Mesodermal cell (in vitro differentiated cells): ENCODE data around the gene CRB1.

Experiments
- H3K27ac ChIP-seq: 2 replicates; pipeline ENCODE4 v1.7.0; 2013; ENCODE audit warnings: mild to moderate bottlenecking, low read depth, low read length, moderate library complexity; ENCODE audit not compliant: severe bottlenecking
- H3K36me3 ChIP-seq: 2 replicates; pipeline ENCODE4 v1.7.1; 2013; ENCODE audit warnings: mild to moderate bottlenecking, low read length, moderate library complexity; ENCODE audit not compliant: control insufficient read depth, insufficient read depth
- H3K4me1 ChIP-seq: one replicate; pipeline ENCODE4 v1.7.1; 2013; ENCODE audit warnings: mild to moderate bottlenecking, low read length; ENCODE audit not compliant: insufficient read depth, control insufficient read depth, poor library complexity, severe bottlenecking
- H3K4me3 ChIP-seq: 2 replicates; pipeline ENCODE4 v1.7.0; 2013; ENCODE audit warnings: low read length, control low read depth, mild to moderate bottlenecking; ENCODE audit not compliant: insufficient read depth, poor library complexity, severe bottlenecking; ENCODE audit errors: extremely low read depth
- H3K9me3 ChIP-seq: 2 replicates; pipeline ENCODE4 v1.7.1; 2013; ENCODE audit warnings: mild to moderate bottlenecking, low read length, moderate library complexity; ENCODE audit not compliant: control insufficient read depth
- WGBS, 2 experiments: methylation state at CpG; one replicate each; pipeline ENCODE4 v1.1.5; 2013; ENCODE audit warnings: missing lambda C conversion rate in 2 of 2; ENCODE audit not compliant: insufficient coverage in 2 of 2; 5-methylcytosine and 5-hydroxymethylcytosine counted together

The CRB1 gene

DNA sequence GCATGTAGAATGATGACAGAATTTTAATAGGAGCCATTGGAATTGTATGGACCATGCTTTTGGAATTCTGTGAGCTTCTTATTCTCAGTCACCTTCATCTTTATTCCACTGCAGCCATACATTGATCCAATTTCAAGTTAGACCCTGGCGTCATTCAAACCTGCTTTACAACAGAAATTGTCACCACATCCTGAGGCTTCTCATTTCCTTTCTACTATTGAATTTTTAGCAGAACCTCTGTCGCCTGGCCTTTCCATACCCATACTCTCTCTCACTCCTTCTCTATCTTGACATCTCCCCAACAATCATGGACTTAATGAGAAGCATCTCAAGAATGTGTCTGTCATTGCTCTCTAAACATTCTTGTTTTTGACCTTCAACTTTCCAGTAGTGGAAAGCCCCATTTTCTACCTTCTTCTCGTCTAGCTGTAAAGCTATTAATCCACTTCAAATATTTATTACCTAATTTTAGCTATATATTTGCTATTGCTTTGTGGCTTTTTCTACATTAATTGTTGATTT, 74.1 kb downstream of the CRB1 start:
- Histone ChIP-seq H3K9me3 (no peaks in the 10 kb centered on the region), H3K27ac (no peak overlapping the region), H3K4me1 (no peaks in the 10 kb centered on the region), H3K4me3 (no peak overlapping the region), H3K36me3 (no peaks in the 10 kb centered on the region)
- 88 to 90% methylated on average over 2 of the region's 3 CpGs for WGBS, 2 experiments

- Histone ChIP-seq H3K4me3 (no peak overlapping the region), H3K36me3 (no peaks in the 10 kb centered on the region), H3K27ac (no peak overlapping the region), H3K4me1 (no peaks in the 10 kb centered on the region), H3K9me3 (no peaks in the 10 kb centered on the region)
- WGBS, 2 experiments = no CpG with 5 or more reads among the region's 2 CpGs
Measured at GRCh38 chr1:197342669-197343068, 74.6 kb downstream of the CRB1 start.

GRCh38 chr1:197343663-197344273, 75.7 kb downstream of the CRB1 start:
- H3K36me3 ChIP-seq = no peaks in the 10 kb centered on the region
- no peaks in the 10 kb centered on the region for H3K4me1 ChIP-seq
- no peak overlapping the region for H3K4me3 ChIP-seq
- H3K9me3 ChIP-seq = no peaks in the 10 kb centered on the region
- H3K27ac ChIP-seq = no peak overlapping the region
- no CpG with 5 or more reads among the region's 4 CpGs for WGBS, 2 experiments

GRCh38 chr1:197351821-197352440, 83.9 kb downstream of the CRB1 start:
- Histone ChIP-seq H3K4me1 (no peaks in the 10 kb centered on the region), H3K36me3 (no peaks in the 10 kb centered on the region), H3K27ac (no peak overlapping the region), H3K4me3 (no peak overlapping the region), H3K9me3 (no peaks in the 10 kb centered on the region)
- 75% methylated on average over 1 of the region's 2 CpGs; no CpG with 5 or more reads in 1 of the 2 experiments for WGBS, 2 experiments

GRCh38 chr1:197355248-197355995, 87.4 kb downstream of the CRB1 start:
- Histone ChIP-seq H3K9me3 (no peaks in the 10 kb centered on the region), H3K4me3 (no peak overlapping the region), H3K36me3 (no peaks in the 10 kb centered on the region), H3K27ac (no peak overlapping the region), H3K4me1 (no peaks in the 10 kb centered on the region)
- WGBS, 2 experiments = 90 to 93% methylated on average over 20 to 34 of the region's 39 CpGs

GRCh38 chr1:197356723-197357533, 88.9 kb downstream of the CRB1 start:
- WGBS, 2 experiments = 71 to 100% methylated on average over 1 to 3 of the region's 5 CpGs
- Histone ChIP-seq H3K27ac (no peak overlapping the region), H3K4me1 (no peaks in the 10 kb centered on the region), H3K4me3 (no peak overlapping the region), H3K9me3 (no peaks in the 10 kb centered on the region), H3K36me3 (no peaks in the 10 kb centered on the region)

DNA sequence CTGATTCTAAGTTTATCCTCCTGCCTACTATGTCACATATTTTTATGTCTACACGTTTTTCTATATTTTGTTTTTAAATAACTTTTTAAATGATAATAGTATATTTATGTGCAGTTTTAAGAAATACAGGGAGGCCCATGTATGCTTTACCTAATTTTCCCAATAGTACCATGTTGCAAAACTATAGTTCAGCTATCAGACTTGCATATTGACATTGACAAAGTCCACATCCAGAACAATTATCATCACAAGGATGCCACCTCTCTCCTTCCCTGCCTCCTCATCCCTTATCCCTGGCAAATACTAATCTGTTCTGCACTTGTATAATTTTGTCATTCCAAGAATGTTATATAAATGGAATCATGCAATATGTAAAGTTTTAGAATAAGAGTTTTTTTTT, 90.9 kb downstream of the CRB1 start:
- H3K9me3 ChIP-seq = no peaks in the 10 kb centered on the region
- H3K4me3 ChIP-seq = no peak overlapping the region
- H3K36me3 ChIP-seq = no peaks in the 10 kb centered on the region
- H3K27ac ChIP-seq = no peak overlapping the region
- no peaks in the 10 kb centered on the region for H3K4me1 ChIP-seq
- WGBS, 2 experiments = no CpG with 5 or more reads among the region's 1 CpG

- H3K4me1 ChIP-seq = no peaks in the 10 kb centered on the region
- H3K27ac ChIP-seq = no peak overlapping the region
- H3K4me3 ChIP-seq = no peak overlapping the region
- WGBS, 2 experiments = 85 to 100% methylated on average over 3 to 5 of the region's 5 CpGs
- H3K36me3 ChIP-seq = no peaks in the 10 kb centered on the region
- no peaks in the 10 kb centered on the region for H3K9me3 ChIP-seq
Measured at GRCh38 chr1:197360068-197360467, 92.0 kb downstream of the CRB1 start.

DNA sequence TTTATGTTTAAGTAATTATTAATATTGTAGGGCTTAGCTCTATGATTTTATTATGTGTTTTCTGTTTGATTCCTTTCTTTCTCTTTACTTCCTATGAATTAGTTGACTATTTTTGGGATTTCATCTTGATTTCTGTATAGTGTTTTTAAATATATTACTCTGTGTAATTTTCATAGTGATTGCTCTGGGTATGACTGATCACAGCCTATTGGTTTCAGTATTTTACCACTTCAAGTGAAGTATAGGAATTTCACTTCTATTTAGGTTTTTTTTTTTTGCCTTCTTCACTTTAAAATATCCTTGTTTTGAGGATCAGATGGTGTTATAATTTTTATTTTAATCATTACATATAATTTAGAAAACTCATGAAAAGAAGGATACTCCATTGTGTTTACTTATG, 94.8 kb downstream of the CRB1 start:
- Histone ChIP-seq H3K4me1 (no peaks in the 10 kb centered on the region), H3K27ac (no peak overlapping the region), H3K9me3 (no peaks in the 10 kb centered on the region), H3K4me3 (no peak overlapping the region), H3K36me3 (no peaks in the 10 kb centered on the region)

DNA sequence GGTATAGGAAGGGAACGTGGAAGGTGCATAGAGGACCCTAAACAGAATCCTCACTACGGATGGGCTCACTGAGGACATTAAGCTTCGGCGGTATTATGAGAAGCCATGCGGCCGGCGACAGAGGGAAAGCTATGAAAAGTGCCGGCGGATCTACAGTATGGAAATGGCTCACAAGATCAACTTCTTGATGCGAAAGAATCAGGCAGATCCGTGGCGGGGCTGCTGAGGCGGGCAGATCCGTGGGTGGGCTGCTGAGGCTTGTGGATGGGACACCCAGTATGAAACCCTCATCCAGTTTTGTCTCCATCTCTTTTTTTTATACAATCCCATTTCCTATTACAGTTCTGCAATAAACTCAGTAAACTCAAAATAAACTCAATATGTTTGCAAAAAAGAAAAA, 95.8 kb downstream of the CRB1 start:
- Histone ChIP-seq H3K4me3 (no peak overlapping the region), H3K4me1 (no peaks in the 10 kb centered on the region), H3K27ac (no peak overlapping the region), H3K9me3 (no peaks in the 10 kb centered on the region), H3K36me3 (no peaks in the 10 kb centered on the region)
- WGBS, 2 experiments = 94 to 96% methylated on average over 12 to 14 of the region's 14 CpGs
